NB4 (cell line): ENCODE results near the gene GPRIN1.

Source experiments
- MAX ChIP-seq: IDR thresholded peaks from 2 replicates; pipeline ENCODE4 v1.6.1; 2011; ENCODE audit warnings: low read depth, low read length
- MYC ChIP-seq: IDR thresholded peaks from 2 replicates; pipeline ENCODE4 v1.6.1; 2011; ENCODE audit warnings: low read depth, low read length
- POLR2A ChIP-seq: IDR thresholded peaks from 2 replicates; pipeline ENCODE4 v1.6.1; 2011; ENCODE audit warnings: mild to moderate bottlenecking; ENCODE audit not compliant: insufficient read length; ENCODE audit errors: extremely low read depth
- TF ChIP-seq, protein P1 (sequence below): IDR thresholded peaks from one replicate; pipeline ENCODE4 v1.5.1; 2012; ENCODE audit warnings: low read depth, low read length

DNA sequence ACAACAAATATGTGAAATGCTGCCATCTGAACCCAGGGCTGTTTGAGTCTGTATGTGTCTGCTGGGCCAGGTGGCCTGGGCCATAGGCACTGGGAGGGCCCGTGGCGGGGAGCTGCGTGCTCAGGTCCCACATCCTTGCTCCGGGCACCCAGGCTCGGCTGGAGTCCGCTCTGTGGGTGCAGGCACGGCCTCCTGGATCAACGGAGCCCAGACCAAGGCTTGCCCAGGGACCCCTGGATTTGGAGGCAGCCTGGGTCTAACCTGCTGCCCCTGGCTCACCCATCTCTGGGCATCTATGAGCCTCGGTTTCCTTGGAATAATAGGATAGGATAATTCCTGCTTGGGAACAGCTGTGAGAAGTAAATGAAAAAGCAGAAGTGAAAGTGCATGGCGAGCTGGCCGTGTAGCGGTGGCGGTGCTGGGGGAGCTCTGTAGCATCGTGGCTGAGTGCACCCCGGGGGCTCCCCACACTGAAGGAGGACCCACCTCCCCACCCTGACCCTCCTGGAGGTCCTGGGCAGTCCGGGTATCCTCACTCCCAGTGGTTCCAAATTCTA is 59.6 kb downstream of the GPRIN1 start:
- TF ChIP-seq, protein P1, sequence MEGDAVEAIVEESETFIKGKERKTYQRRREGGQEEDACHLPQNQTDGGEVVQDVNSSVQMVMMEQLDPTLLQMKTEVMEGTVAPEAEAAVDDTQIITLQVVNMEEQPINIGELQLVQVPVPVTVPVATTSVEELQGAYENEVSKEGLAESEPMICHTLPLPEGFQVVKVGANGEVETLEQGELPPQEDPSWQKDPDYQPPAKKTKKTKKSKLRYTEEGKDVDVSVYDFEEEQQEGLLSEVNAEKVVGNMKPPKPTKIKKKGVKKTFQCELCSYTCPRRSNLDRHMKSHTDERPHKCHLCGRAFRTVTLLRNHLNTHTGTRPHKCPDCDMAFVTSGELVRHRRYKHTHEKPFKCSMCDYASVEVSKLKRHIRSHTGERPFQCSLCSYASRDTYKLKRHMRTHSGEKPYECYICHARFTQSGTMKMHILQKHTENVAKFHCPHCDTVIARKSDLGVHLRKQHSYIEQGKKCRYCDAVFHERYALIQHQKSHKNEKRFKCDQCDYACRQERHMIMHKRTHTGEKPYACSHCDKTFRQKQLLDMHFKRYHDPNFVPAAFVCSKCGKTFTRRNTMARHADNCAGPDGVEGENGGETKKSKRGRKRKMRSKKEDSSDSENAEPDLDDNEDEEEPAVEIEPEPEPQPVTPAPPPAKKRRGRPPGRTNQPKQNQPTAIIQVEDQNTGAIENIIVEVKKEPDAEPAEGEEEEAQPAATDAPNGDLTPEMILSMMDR = no peak
- no peak for TF ChIP-seq POLR2A
- no peak for TF ChIP-seq MYC
- no peak for TF ChIP-seq MAX
